ENCODE data around the gene UBR4. TPM values are rescaled to one million over a fixed set of nuclear protein-coding genes. Genes with fewer than 3 reads are reported as not detected.

UBR4 gene
- total and polyA plus RNA-seq, 10 of the 15 experiments (the other 5 are each of a cell fraction or from before 2014, with no cell fraction given): 34.2 to 124 (median 56.2) TPM

- TF ChIP-seq ZNF384 (IDR thresholded peaks at IDR 0.05; ENCODE audit: borderline replicate concordance, low read depth, low read length) (no peak), BACH1 (IDR thresholded peaks at IDR 0.05; ENCODE audit: borderline replicate concordance) (no peak)
Measured at GRCh38 chr1:19115082-19115808, 94.8 kb downstream of the UBR4 start (continued).

GRCh38 chr1:19113697-19114092 lies 96.4 kb downstream of the UBR4 start:
- H4K20me1 ChIP-seq (ENCODE audit: control insufficient read depth, insufficient read depth): no peaks in the 10 kb centered on the region
- peak; percentile 85 for ATAC-seq
- peaks cover 46 to 60% of the 10 kb centered on the region in 2 experiments for H3K36me3 ChIP-seq (ENCODE audit: control insufficient read depth in 2 of 2, insufficient read depth in 2 of 2, low read length in 1 of 2)
- H3K27ac ChIP-seq (ENCODE audit: control insufficient read depth, insufficient read depth): no peak overlapping the region
- ChIA-PET RAD21 (ENCODE audit: unreplicated experiment) (interaction anchor here (1.0 to 1.2 kb wide), 2 partner anchors 200 to 229 kb away, joined by 4 to 6 read pairs; no protein-coding TSS in a partner anchor), POLR2A (no interaction called here), CTCF (interaction anchor here (0.8 to 3.2 kb wide), 15 partner anchors 9 to 230 kb away, joined by 3 to 27 read pairs (median 4); partner anchors contain the start of gene ALDH4A1), SMC1A (ENCODE audit: uncharacterized antibody, unreplicated experiment) (interaction anchor here (0.6 to 1.7 kb wide), 10 partner anchors 17 to 230 kb away, joined by 3 to 14 read pairs (median 4); partner anchors contain the start of gene EMC1)
- H3K4me2 ChIP-seq (ENCODE audit: control insufficient read depth, insufficient read depth): no peak overlapping the region
- no peaks in the 10 kb centered on the region for H3K9me3 ChIP-seq (replicated peaks; ENCODE audit: control insufficient read depth, insufficient read depth, low read length)
- no peaks in the 10 kb centered on the region for H3K79me2 ChIP-seq (ENCODE audit: control insufficient read depth, insufficient read depth, low read length)
- H3K4me1 ChIP-seq (ENCODE audit: control insufficient read depth, insufficient read depth, low read length): no peaks in the 10 kb centered on the region
- WGBS (ENCODE audit: insufficient coverage, insufficient replicate concordance, low lambda C conversion rate, missing lambda C conversion rate): 88% methylated on average over 4 of the region's 4 CpGs
- intact Hi-C loops (cut with micrococcal nuclease; ENCODE audit: unreplicated experiment): no loop called here
- H3K9ac ChIP-seq (ENCODE audit: control insufficient read depth, insufficient read depth, low read length): no peak overlapping the region
- H3K4me3 ChIP-seq: no peak overlapping the region
- no peak overlapping the region for H2AFZ ChIP-seq (ENCODE audit: control insufficient read depth, low read depth, low read length)
- no peak for DNase-seq (ENCODE audit: low read depth, low spot score)
- in situ Hi-C loops (cut with MboI): no loop called here
- BruUV-seq (replicated peaks): no TSS peak
- peak; percentile 76 for FAIRE-seq
- no peaks in the 10 kb centered on the region for H3K27me3 ChIP-seq (replicated peaks in 1 of 2; ENCODE audit: control insufficient read depth in 2 of 2, insufficient read depth in 2 of 2, low read length in 1 of 2)
- TF ChIP-seq RAD21 (IDR thresholded peaks at IDR 0.05; ENCODE audit: insufficient read depth, low read depth, low read length) (peak; percentile 39; the same call in 1 of the 2 replicates), CTCF (IDR thresholded peaks at IDR 0.05 in 2 of 3, conservative IDR thresholded peaks at IDR 0.05 in 1 of 3; ENCODE audit: control insufficient read depth in 2 of 3, extremely low read depth in 1 of 3, insufficient read depth in 1 of 3, low read depth in 3 of 3, low read length in 3 of 3) (peak; percentile 52 to 54 (median 53); a peak in 5 of 6 replicates), TAF1 (IDR thresholded peaks at IDR 0.05; ENCODE audit: borderline replicate concordance, low read depth, low read length) (no peak), RAD51 (IDR thresholded peaks at IDR 0.05) (no peak), BHLHE40 (IDR thresholded peaks at IDR 0.05; ENCODE audit: borderline replicate concordance in 1 of 2, low read depth in 2 of 2, low read length in 1 of 2) (no peak), GATAD2B (conservative IDR thresholded peaks at IDR 0.05; ENCODE audit: low read depth) (no peak), SMC3 (IDR thresholded peaks at IDR 0.05; ENCODE audit: borderline replicate concordance, low read length) (peak; percentile 45; the same call in 1 of the 2 replicates), SIN3A (IDR thresholded peaks at IDR 0.05; ENCODE audit: low read depth, low read length) (no peak), POLR2AphosphoS2 (IDR thresholded peaks at IDR 0.05; ENCODE audit: low read depth, low read length) (no peak)
- TF ChIP-seq, protein P1, sequence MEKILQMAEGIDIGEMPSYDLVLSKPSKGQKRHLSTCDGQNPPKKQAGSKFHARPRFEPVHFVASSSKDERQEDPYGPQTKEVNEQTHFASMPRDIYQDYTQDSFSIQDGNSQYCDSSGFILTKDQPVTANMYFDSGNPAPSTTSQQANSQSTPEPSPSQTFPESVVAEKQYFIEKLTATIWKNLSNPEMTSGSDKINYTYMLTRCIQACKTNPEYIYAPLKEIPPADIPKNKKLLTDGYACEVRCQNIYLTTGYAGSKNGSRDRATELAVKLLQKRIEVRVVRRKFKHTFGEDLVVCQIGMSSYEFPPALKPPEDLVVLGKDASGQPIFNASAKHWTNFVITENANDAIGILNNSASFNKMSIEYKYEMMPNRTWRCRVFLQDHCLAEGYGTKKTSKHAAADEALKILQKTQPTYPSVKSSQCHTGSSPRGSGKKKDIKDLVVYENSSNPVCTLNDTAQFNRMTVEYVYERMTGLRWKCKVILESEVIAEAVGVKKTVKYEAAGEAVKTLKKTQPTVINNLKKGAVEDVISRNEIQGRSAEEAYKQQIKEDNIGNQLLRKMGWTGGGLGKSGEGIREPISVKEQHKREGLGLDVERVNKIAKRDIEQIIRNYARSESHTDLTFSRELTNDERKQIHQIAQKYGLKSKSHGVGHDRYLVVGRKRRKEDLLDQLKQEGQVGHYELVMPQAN (conservative IDR thresholded peaks at IDR 0.05): no peak
- TF ChIP-seq, protein P2, sequence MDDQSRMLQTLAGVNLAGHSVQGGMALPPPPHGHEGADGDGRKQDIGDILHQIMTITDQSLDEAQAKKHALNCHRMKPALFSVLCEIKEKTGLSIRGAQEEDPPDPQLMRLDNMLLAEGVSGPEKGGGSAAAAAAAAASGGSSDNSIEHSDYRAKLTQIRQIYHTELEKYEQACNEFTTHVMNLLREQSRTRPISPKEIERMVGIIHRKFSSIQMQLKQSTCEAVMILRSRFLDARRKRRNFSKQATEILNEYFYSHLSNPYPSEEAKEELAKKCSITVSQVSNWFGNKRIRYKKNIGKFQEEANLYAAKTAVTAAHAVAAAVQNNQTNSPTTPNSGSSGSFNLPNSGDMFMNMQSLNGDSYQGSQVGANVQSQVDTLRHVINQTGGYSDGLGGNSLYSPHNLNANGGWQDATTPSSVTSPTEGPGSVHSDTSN (IDR thresholded peaks at IDR 0.05; ENCODE audit: insufficient replicate concordance, low read depth, low read length): no peak

Measured in GM12878 (cell line).